ENCODE data around the gene SLC16A9.

Gene SLC16A9

DNA sequence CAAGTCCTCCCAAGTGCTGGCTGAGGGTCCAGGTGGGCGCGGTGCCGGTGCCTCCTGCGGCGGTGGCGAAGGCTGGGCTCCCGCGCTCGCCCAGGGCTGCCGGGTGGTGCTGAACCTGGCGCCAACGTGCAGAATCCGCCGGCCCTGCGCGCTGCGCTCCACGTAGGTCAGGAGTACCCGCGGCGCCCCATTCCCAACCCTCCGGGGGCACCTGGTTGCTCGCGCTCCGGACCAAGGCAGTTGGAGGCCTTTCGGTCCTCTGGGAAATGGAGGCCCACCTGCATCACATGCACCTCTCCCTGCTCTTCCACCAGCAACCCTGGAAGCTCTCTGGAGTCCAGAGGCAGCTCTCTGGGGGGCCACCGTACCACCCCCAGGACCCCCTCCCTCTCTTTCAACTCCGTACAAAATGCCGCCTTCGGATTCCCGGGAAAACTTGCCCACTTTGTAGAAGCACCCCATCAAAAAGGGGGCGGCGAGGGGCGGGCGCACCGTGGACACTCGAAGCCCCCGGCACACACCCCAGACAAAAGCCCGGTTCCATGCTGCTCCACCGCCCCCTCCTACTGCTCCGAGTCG is 745 bp downstream of the SLC16A9 start (continued):
- TF ChIP-seq ZBTB26 (tag by site-specific recombination; optimal IDR thresholded peaks at IDR 0.05) (peak; percentile 38), HOXD13 (CRISPR knock-in tag; IDR thresholded peaks at IDR 0.05; ENCODE audit: borderline replicate concordance) (peak; percentile 34; the same call in 1 of the 2 replicates), ZNF335 (tag by site-specific recombination; conservative IDR thresholded peaks at IDR 0.05) (peak; percentile 82), ZNF324 (tag by site-specific recombination; IDR thresholded peaks at IDR 0.05) (no peak), ZBTB10 (tag by site-specific recombination; IDR thresholded peaks at IDR 0.05) (peak; percentile 51), ZNF792 (tag by site-specific recombination; IDR thresholded peaks at IDR 0.05) (no peak), ZNF600 (tag by site-specific recombination; IDR thresholded peaks at IDR 0.05) (peak; percentile 75), HIC1 (tag by site-specific recombination; IDR thresholded peaks at IDR 0.05) (peak; percentile 52; the same call in 1 of the 2 replicates), ZNF768 (tag by site-specific recombination; IDR thresholded peaks at IDR 0.05) (no peak), GLIS2 (tag by site-specific recombination; IDR thresholded peaks at IDR 0.05) (peak; percentile 68), ZBTB20 (tag by site-specific recombination; IDR thresholded peaks at IDR 0.05) (peak; percentile 5; the same call in 1 of the 2 replicates)
- TF ChIP-seq, protein P1, sequence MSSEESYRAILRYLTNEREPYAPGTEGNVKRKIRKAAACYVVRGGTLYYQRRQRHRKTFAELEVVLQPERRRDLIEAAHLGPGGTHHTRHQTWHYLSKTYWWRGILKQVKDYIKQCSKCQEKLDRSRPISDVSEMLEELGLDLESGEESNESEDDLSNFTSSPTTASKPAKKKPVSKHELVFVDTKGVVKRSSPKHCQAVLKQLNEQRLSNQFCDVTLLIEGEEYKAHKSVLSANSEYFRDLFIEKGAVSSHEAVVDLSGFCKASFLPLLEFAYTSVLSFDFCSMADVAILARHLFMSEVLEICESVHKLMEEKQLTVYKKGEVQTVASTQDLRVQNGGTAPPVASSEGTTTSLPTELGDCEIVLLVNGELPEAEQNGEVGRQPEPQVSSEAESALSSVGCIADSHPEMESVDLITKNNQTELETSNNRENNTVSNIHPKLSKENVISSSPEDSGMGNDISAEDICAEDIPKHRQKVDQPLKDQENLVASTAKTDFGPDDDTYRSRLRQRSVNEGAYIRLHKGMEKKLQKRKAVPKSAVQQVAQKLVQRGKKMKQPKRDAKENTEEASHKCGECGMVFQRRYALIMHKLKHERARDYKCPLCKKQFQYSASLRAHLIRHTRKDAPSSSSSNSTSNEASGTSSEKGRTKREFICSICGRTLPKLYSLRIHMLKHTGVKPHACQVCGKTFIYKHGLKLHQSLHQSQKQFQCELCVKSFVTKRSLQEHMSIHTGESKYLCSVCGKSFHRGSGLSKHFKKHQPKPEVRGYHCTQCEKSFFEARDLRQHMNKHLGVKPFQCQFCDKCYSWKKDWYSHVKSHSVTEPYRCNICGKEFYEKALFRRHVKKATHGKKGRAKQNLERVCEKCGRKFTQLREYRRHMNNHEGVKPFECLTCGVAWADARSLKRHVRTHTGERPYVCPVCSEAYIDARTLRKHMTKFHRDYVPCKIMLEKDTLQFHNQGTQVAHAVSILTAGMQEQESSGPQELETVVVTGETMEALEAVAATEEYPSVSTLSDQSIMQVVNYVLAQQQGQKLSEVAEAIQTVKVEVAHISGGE (tag by site-specific recombination; conservative IDR thresholded peaks at IDR 0.05; ENCODE audit: low read depth): 0 out of 2 replicates have a peak, but pooled peaks have one; percentile 11

DNA sequence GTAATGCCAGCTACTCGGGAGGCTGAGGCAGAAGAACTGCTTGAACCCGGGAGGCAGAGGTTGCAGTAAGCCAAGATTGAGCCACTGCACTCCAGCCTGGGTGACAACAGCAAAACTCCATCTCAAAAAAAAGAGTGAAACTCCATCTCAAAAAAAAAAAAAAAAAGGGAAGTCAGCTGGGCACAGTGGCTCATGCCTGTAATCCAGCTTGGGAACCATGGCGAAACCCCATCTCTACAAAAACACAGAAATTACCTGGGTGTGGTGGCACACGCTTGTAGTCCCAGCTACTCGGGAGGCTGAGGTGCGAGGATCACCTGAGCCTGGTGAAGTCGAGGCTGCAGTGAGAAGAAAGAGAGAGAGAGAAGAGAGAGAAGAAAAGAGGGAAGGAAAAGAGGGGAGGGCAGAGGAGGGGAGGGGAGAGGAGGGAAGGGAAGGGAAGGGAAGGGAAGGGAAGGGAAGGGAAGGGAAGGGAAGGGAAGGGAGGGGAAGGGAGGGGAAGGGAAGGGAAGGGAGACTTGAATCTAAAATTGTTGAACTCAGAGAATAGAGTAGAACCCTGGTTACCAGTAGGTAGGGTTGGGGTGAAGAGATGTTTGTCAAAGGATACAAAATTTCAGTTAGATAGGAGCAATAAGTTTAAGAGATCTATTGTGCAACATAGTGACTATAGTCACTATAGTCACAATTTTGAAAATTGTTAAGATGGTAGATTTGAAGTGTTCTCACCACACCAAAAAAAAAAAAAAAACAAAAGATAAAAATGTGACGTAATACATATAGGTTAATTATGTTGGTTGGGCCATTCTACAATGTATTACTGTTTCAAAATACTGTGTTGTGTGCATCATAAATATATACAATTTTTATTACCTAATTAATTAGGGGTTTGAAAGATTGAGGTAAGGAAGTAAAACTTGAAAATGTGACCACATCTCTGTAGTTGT is 2.5 kb downstream of the SLC16A9 start:
- no peaks in the 10 kb centered on the region for H3K9me3 ChIP-seq (ENCODE audit: control insufficient read depth, insufficient read depth, low read depth, low read length)
- no peaks in the 10 kb centered on the region for H3K4me1 ChIP-seq (ENCODE audit: control insufficient read depth, insufficient read depth, low read length)
- ChIA-PET CTCF (no interaction called here), POLR2A (no interaction called here)
- no peak overlapping the region for H3K4me3 ChIP-seq (ENCODE audit: low read depth, low read length)
- H3K27ac ChIP-seq (ENCODE audit: extremely low read depth, low read depth, low read length): no peak overlapping the region
- H3K36me3 ChIP-seq (ENCODE audit: control insufficient read depth in 2 of 2, insufficient read depth in 1 of 2, low read length in 2 of 2): no peaks in the 10 kb centered on the region
- TF ChIP-seq, protein P2, sequence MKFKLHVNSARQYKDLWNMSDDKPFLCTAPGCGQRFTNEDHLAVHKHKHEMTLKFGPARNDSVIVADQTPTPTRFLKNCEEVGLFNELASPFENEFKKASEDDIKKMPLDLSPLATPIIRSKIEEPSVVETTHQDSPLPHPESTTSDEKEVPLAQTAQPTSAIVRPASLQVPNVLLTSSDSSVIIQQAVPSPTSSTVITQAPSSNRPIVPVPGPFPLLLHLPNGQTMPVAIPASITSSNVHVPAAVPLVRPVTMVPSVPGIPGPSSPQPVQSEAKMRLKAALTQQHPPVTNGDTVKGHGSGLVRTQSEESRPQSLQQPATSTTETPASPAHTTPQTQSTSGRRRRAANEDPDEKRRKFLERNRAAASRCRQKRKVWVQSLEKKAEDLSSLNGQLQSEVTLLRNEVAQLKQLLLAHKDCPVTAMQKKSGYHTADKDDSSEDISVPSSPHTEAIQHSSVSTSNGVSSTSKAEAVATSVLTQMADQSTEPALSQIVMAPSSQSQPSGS (tag by site-specific recombination; IDR thresholded peaks at IDR 0.05; ENCODE audit: low read depth): peak; percentile 47; the same call in 1 of the 2 replicates
- no peak for TF ChIP-seq ZNF366 (tag by site-specific recombination; conservative IDR thresholded peaks at IDR 0.05)
